ENCODE results near the gene NKAIN4. TPM values are rescaled to one million over a fixed set of nuclear protein-coding genes. Genes with fewer than 3 reads are reported as not detected.

NKAIN4 gene
- total and polyA plus RNA-seq, 2 experiments from 2014 or later, result 12.6 to 13.2 TPM

DNA sequence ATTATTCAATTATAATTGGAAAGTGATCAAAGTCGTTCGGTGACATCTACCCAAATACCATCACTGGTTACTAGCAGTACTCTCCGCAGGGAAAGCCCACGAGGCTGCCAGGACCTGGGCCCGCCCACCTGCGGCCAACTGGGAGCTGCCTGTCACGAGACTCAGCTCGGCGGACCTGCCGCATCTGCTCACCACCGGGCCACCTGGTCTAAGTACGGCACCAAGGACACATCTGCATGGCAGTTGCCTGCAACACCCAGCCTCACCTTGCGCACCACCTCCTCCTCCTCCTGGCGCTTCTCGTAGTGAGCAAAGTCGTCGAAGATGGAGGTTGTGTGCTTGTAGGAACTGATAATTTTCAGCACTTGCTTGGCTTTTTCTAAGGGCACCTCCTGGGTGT, 52.2 kb downstream of the NKAIN4 start:
- ATAC-seq (peak; percentile 22; the same call in 1 of the 3 replicates), DNase-seq (ENCODE audit: low spot score) (no peak)
- Mint-ChIP-seq H3K36me3 (ENCODE audit: low read depth) (peaks cover 77% of the 10 kb centered on the region), H3K4me3 (no peak overlapping the region), H3K27me3 (ENCODE audit: insufficient read depth, low read depth, poor library complexity) (peaks cover 8% of the 10 kb centered on the region), H3K4me1 (peaks cover 16% of the 10 kb centered on the region; the same call in 2 of the 3 replicates), H3K9me3 (no peaks in the 10 kb centered on the region), H3K27ac (no peak overlapping the region)
- peaks cover 20% of the 10 kb centered on the region; the same call in 1 of the 2 replicates for H3K36me3 ChIP-seq (ENCODE audit: insufficient read depth)
- no peak overlapping the region for H3K27ac ChIP-seq (ENCODE audit: low read depth)
- H3K9me2 ChIP-seq (ENCODE audit: insufficient read depth), result no peaks in the 10 kb centered on the region
- H4K20me1 ChIP-seq (replicated peaks; ENCODE audit: insufficient read depth), result peaks cover 74% of the 10 kb centered on the region
- peaks cover 100% of the 10 kb centered on the region for H3K79me2 ChIP-seq (replicated peaks; ENCODE audit: insufficient read depth)
- H3K4me3 ChIP-seq, result no peak overlapping the region
- 0 out of 2 replicates have a peak, but pooled peaks cover 2% of the 10 kb centered on the region for H3F3A ChIP-seq (replicated peaks; ENCODE audit: low read depth)
- no peak overlapping the region for H2AFZ ChIP-seq
- no peaks in the 10 kb centered on the region; the same call in 1 of the 2 replicates for H3K4me1 ChIP-seq (ENCODE audit: insufficient read depth)
- no peak for TF ChIP-seq JUNB (IDR thresholded peaks at IDR 0.05; ENCODE audit: unreplicated experiment)
- no peak for TF ChIP-seq ZNF331 (CRISPR knock-in tag; IDR thresholded peaks at IDR 0.05; ENCODE audit: low read depth)
- TF ChIP-seq EZH2phosphoT487 (IDR thresholded peaks at IDR 0.05; ENCODE audit: unreplicated experiment), result no peak
- no peak for TF ChIP-seq EZH2 (IDR thresholded peaks at IDR 0.05; ENCODE audit: low read depth, unreplicated experiment)
- TF ChIP-seq NANOG (IDR thresholded peaks at IDR 0.05; ENCODE audit: borderline replicate concordance), result no peak
- TF ChIP-seq, protein P1, sequence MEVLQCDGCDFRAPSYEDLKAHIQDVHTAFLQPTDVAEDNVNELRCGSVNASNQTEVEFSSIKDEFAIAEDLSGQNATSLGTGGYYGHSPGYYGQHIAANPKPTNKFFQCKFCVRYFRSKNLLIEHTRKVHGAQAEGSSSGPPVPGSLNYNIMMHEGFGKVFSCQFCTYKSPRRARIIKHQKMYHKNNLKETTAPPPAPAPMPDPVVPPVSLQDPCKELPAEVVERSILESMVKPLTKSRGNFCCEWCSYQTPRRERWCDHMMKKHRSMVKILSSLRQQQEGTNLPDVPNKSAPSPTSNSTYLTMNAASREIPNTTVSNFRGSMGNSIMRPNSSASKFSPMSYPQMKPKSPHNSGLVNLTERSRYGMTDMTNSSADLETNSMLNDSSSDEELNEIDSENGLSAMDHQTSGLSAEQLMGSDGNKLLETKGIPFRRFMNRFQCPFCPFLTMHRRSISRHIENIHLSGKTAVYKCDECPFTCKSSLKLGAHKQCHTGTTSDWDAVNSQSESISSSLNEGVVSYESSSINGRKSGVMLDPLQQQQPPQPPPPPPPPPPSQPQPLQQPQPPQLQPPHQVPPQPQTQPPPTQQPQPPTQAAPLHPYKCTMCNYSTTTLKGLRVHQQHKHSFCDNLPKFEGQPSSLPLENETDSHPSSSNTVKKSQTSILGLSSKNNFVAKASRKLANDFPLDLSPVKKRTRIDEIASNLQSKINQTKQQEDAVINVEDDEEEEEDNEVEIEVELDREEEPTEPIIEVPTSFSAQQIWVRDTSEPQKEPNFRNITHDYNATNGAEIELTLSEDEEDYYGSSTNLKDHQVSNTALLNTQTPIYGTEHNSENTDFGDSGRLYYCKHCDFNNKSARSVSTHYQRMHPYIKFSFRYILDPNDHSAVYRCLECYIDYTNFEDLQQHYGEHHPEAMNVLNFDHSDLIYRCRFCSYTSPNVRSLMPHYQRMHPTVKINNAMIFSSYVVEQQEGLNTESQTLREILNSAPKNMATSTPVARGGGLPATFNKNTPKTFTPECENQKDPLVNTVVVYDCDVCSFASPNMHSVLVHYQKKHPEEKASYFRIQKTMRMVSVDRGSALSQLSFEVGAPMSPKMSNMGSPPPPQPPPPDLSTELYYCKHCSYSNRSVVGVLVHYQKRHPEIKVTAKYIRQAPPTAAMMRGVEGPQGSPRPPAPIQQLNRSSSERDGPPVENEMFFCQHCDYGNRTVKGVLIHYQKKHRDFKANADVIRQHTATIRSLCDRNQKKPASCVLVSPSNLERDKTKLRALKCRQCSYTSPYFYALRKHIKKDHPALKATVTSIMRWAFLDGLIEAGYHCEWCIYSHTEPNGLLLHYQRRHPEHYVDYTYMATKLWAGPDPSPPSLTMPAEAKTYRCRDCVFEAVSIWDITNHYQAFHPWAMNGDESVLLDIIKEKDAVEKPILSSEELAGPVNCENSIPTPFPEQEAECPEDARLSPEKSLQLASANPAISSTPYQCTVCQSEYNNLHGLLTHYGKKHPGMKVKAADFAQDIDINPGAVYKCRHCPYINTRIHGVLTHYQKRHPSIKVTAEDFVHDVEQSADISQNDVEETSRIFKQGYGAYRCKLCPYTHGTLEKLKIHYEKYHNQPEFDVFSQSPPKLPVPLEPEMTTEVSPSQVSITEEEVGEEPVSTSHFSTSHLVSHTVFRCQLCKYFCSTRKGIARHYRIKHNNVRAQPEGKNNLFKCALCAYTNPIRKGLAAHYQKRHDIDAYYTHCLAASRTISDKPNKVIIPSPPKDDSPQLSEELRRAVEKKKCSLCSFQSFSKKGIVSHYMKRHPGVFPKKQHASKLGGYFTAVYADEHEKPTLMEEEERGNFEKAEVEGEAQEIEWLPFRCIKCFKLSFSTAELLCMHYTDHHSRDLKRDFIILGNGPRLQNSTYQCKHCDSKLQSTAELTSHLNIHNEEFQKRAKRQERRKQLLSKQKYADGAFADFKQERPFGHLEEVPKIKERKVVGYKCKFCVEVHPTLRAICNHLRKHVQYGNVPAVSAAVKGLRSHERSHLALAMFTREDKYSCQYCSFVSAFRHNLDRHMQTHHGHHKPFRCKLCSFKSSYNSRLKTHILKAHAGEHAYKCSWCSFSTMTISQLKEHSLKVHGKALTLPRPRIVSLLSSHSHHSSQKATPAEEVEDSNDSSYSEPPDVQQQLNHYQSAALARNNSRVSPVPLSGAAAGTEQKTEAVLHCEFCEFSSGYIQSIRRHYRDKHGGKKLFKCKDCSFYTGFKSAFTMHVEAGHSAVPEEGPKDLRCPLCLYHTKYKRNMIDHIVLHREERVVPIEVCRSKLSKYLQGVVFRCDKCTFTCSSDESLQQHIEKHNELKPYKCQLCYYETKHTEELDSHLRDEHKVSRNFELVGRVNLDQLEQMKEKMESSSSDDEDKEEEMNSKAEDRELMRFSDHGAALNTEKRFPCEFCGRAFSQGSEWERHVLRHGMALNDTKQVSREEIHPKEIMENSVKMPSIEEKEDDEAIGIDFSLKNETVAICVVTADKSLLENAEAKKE (CRISPR knock-in tag; IDR thresholded peaks at IDR 0.05), result no peak
- no peak for TF ChIP-seq REST (IDR thresholded peaks at IDR 0.05; ENCODE audit: unreplicated experiment)
- no peak for TF ChIP-seq POLR2AphosphoS5 (IDR thresholded peaks at IDR 0.05; ENCODE audit: low read depth)
- TF ChIP-seq STAT1 (IDR thresholded peaks at IDR 0.05; ENCODE audit: unreplicated experiment), result no peak
- TF ChIP-seq ETS1 (IDR thresholded peaks at IDR 0.05), result no peak
- TF ChIP-seq, protein P2, sequence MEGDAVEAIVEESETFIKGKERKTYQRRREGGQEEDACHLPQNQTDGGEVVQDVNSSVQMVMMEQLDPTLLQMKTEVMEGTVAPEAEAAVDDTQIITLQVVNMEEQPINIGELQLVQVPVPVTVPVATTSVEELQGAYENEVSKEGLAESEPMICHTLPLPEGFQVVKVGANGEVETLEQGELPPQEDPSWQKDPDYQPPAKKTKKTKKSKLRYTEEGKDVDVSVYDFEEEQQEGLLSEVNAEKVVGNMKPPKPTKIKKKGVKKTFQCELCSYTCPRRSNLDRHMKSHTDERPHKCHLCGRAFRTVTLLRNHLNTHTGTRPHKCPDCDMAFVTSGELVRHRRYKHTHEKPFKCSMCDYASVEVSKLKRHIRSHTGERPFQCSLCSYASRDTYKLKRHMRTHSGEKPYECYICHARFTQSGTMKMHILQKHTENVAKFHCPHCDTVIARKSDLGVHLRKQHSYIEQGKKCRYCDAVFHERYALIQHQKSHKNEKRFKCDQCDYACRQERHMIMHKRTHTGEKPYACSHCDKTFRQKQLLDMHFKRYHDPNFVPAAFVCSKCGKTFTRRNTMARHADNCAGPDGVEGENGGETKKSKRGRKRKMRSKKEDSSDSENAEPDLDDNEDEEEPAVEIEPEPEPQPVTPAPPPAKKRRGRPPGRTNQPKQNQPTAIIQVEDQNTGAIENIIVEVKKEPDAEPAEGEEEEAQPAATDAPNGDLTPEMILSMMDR (conservative IDR thresholded peaks at IDR 0.05; ENCODE audit: low read depth in 2 of 2), result no peak
- H3K27me3 ChIP-seq (ENCODE audit: insufficient read depth), result no peaks in the 10 kb centered on the region
- no peak overlapping the region for H3K4me2 ChIP-seq
